Measurements from ENCODE around the gene CCDC85C.

DNA sequence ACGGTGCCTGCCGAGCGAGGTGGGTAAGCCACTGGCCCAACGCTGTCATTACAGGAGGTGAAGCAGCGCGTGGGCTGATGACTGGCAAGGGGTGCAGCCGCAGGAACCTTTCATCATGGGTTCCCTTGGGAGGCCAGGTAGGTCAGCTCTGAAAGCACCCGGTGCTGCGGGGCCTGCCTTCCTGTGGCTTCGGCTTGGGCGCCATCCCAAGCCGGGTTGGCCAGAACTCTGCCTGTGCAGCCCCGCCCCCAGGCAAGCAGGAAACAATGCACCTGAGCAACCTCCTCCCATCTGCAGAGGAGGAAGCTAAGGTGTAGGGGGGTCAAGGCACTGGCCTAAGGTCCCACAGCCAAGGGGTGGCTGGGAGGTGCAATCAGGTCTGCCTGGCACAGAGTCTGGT is 21.0 kb upstream of the CCDC85C start:
- no peak for TF ChIP-seq EZH2 (IDR thresholded peaks at IDR 0.05)
- no peak for TF ChIP-seq POLR2AphosphoS5 (IDR thresholded peaks at IDR 0.05; ENCODE audit: borderline replicate concordance, low read depth, low read length)
- TF ChIP-seq FOXP2 (optimal IDR thresholded peaks at IDR 0.05; ENCODE audit: control extremely low read depth, extremely low read length, insufficient read depth), result no peak

Measured in SK-N-MC (cell line).